Epithelial cell of esophagus (primary cell): ENCODE measurements around the gene AHI1.

ENCODE experiments used
- DNase-seq: peaks from one replicate; pipeline ENCODE4 v3.0.0; 2010; ENCODE audit warnings: low read depth
- H3K4me3 ChIP-seq: 2 replicates; pipeline ENCODE4 v1.5.1; 2011; ENCODE audit warnings: mild to moderate bottlenecking, low read length, control low read depth
- TF ChIP-seq, protein P1 (sequence below): IDR thresholded peaks from 2 replicates; pipeline ENCODE4 v1.5.1; 2011; ENCODE audit warnings: low read depth, mild to moderate bottlenecking, low read length, control low read depth, inconsistent platforms; ENCODE audit not compliant: insufficient read depth; ENCODE audit errors: missing control alignments

AHI1 gene

DNA sequence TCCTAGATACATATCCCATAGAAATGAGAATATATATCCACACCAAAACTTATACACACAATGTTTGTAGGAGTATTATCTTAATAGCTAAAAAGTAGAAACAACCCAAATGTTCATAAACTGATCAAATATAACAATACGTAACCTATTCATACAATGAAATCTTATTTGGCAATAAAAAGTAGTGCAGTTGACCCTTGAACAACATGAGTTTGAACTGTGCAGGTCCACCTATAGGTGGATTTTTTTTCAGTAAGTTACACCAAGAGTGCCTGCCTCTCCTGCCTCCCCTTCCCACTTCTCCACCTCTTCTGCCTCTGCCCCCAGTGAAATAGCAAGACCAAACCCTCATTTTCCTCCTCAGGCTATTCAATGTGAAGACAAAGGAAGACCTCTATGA, 95.2 kb downstream of the AHI1 start:
- DNase-seq, result no peak
- H3K4me3 ChIP-seq, result no peak overlapping the region
- TF ChIP-seq, protein P1, sequence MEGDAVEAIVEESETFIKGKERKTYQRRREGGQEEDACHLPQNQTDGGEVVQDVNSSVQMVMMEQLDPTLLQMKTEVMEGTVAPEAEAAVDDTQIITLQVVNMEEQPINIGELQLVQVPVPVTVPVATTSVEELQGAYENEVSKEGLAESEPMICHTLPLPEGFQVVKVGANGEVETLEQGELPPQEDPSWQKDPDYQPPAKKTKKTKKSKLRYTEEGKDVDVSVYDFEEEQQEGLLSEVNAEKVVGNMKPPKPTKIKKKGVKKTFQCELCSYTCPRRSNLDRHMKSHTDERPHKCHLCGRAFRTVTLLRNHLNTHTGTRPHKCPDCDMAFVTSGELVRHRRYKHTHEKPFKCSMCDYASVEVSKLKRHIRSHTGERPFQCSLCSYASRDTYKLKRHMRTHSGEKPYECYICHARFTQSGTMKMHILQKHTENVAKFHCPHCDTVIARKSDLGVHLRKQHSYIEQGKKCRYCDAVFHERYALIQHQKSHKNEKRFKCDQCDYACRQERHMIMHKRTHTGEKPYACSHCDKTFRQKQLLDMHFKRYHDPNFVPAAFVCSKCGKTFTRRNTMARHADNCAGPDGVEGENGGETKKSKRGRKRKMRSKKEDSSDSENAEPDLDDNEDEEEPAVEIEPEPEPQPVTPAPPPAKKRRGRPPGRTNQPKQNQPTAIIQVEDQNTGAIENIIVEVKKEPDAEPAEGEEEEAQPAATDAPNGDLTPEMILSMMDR, result no peak

DNA sequence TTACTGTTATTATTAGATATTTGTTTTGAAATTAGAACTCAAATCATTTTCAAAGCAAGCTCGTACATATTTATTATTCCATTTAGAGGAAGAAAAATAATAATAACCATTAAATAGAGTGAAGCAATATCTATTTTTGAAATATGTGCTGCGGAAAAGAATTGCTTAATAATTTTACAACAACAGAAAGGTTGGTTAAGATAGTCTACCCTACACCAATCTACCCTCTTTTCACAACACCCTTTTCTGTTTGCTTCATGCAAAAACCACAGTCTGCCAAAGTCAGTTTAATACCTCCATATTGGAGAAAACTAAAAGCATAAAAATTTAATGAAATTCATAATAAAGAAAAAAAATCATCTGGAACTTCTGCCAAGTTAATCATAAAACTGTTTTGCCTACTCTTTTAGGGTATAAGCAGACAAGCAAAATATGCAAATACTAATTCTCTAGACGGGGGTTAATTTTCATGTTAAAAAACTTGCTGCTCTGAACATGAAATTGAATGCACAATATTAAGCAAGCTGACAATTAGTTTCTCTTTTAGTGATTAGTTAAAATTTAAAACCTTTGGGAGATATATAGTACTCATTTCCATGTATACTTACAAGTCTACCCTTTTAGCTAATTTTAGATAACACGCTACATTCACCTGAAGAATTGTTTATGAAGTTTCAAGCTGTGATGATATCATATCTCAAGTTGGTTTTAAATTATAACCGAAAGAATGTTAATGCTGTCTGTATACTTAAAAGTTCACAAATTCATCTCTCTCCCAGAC, 100.2 kb downstream of the AHI1 start:
- DNase-seq, result no peak
- TF ChIP-seq, protein P1, result no peak
- H3K4me3 ChIP-seq, result no peak overlapping the region

DNA sequence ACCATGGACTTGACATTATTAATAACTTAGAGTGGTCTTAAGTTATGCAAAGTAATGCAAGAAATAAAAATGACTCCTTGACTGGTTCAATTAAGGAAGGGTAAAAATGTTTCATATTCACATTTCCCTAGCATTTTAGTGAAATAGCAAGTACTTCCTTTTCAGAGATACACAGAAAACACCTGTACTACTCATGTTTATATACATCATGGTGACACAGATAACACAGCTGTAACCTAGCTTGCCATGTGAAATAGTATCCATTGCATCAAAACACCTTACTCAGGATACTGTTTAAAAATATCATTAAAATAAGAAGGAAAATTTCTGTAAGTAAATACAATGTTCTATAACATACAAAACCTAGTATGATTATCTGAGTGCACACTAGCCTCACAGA, 102.4 kb downstream of the AHI1 start:
- no peak overlapping the region for H3K4me3 ChIP-seq
- TF ChIP-seq, protein P1, result no peak
- DNase-seq, result no peak

DNA sequence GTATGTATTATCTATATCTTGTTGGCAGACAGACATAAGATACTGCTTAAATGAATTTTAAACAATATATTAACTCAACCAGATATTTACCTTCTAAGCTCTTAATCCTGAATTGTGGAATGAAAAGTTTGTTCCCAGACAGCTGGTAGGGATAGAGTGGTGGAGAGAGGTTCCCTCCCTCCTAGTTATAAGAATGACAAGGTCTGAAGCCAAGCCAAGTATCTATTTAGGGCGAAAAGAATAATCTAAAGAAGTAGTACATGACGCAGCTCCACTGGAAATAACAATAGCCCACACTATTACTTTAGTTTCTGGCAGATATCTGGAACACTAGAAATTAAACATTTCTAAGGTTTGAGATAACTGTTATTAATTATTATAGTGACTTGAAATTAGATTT, 104.3 kb downstream of the AHI1 start:
- no peak for DNase-seq
- no peak overlapping the region for H3K4me3 ChIP-seq
- TF ChIP-seq, protein P1, result no peak

DNA sequence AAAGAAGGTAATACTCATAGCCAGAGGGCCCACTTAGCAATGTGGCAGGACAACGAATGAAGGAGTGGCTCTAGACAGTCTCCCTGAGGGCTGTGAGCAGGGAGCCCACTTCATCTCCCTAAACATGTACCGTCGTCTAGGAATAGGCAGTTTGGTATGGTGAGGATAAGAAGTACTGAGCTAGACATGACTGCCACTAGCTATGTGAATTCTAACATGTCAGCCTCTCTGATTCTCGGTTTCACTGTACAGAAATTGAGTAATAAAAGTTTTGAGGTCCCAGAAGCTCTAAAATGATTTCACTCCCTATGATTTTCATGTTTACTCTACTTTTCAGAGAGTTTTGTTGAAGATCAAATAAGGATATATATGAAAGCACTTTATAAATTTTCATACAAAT, 107.1 kb downstream of the AHI1 start:
- DNase-seq, result no peak
- H3K4me3 ChIP-seq, result no peak overlapping the region
- TF ChIP-seq, protein P1, result no peak

DNA sequence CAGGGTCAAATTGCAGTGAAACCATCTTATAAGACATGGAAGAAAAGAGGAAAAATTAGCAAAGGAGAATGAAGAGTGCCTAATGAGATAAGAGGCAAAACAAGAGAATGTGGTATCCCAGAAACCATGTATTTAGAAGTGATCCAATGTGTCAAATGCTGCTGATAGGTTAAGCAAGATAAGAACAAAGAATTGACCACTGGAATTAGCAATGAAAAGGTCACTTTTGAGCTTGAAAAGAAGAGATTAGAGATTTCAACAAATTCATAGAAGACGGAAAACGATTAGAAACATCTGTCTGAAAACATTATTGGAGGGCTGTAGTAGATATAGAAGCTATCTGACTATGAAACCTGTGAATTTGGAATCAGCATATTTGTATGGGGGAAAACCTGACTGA, 112.2 kb downstream of the AHI1 start:
- TF ChIP-seq, protein P1, result no peak
- DNase-seq, result no peak
- no peak overlapping the region for H3K4me3 ChIP-seq

DNA sequence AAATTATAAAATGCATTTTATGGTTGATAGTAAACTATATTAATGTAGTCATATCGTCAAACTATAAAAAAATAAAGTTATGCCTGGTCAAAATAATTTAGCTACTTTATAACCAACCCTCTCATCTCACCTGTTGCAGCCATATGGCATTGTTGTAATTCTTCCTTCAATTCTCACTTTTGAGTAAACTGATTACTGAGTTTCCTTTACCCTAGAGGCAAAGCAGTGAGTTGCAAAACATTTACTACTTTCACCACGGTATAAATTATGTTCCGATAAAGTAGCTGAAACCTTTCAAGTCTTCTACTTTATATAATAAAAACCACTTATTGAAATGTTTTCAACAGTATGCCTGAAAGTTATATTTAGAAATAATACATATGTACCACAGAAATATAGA, 113.8 kb downstream of the AHI1 start:
- no peak overlapping the region for H3K4me3 ChIP-seq
- no peak for DNase-seq
- TF ChIP-seq, protein P1, result no peak
